GM10266 (cell line): ENCODE measurements around the gene PCBP4.

Source experiments
- DNase-seq: peaks from one replicate; pipeline ENCODE4 v3.0.0; 2012; ENCODE audit errors: extremely low spot score
- CTCF ChIP-seq: IDR thresholded peaks from 2 replicates; pipeline ENCODE4 v1.5.1; 2012; ENCODE audit warnings: mild to moderate bottlenecking, low read depth; ENCODE audit not compliant: control insufficient read depth, insufficient read depth; ENCODE audit errors: missing control alignments

Gene PCBP4

DNA sequence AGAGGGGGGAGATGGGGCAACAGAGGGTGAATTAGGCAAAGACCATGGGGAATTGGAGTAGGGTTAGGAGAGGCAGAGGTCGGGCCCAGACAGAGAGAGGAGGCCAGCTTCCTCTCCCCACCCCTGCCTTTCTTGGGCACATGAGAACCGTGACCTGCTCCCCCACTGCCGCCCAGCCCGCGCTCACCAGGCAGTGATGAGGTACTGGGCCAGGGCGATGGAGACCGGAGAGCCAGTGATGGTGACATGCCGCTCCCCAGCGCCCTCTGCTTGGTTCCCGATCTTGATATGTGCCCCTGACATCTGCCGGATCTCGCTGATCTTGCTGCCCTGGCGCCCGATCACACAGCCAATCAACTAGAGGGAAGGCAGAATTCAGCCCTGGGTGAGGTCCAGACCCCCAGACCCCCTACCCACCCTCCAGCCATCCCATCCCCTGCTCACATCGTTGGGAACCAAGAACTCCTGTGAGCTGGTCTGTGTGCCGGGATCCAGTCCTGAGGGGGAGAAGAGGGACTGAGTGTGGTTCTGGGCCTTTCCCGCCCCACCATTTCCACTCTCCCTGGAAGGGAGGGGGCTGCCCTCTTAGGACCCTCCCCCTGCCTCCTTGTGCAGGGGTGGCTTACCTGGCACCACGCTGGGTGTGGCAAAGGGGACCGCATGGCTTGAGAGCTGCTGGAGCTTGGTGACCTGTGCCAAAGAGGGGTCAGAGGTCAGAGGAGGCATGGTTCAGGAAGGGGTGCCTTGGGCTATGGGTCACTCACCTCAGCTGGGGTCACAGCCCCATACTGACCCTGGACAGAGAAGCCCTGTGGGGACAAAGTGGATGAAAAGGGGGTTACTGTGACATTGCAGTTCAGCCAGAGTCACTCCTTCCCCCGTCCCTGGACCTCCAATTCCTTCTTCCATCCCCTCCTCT lies 8.4 kb downstream of the PCBP4 start:
- DNase-seq = no peak
- no peak for TF ChIP-seq CTCF

- no peak for TF ChIP-seq CTCF
These were observed 9.6 kb downstream of the PCBP4 start for GRCh38 chr3:51957520-51958205.

DNA sequence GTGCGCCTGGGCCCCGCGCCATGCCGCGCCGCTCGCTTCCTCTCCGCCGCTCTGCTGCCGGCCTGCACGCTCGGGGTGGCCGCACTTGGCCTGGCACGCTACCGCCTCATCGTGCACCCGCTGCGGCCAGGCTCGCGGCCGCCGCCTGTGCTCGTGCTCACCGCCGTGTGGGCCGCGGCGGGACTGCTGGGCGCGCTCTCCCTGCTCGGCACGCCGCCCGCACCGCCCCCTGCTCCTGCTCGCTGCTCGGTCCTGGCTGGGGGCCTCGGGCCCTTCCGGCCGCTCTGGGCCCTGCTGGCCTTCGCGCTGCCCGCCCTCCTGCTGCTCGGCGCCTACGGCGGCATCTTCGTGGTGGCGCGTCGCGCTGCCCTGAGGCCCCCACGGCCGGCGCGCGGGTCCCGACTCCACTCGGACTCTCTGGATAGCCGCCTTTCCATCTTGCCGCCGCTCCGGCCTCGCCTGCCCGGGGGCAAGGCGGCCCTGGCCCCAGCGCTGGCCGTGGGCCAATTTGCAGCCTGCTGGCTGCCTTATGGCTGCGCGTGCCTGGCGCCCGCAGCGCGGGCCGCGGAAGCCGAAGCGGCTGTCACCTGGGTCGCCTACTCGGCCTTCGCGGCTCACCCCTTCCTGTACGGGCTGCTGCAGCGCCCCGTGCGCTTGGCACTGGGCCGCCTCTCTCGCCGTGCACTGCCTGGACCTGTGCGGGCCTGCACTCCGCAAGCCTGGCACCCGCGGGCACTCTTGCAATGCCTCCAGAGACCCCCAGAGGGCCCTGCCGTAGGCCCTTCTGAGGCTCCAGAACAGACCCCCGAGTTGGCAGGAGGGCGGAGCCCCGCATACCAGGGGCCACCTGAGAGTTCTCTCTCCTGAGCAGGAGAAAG lies 11.1 kb downstream of the PCBP4 start:
- TF ChIP-seq CTCF = peak; percentile 20
- DNase-seq = peak; percentile 66

More at GRCh38 chr3:51957520-51958205, 9.6 kb downstream of the PCBP4 start:
- no peak for DNase-seq

DNA sequence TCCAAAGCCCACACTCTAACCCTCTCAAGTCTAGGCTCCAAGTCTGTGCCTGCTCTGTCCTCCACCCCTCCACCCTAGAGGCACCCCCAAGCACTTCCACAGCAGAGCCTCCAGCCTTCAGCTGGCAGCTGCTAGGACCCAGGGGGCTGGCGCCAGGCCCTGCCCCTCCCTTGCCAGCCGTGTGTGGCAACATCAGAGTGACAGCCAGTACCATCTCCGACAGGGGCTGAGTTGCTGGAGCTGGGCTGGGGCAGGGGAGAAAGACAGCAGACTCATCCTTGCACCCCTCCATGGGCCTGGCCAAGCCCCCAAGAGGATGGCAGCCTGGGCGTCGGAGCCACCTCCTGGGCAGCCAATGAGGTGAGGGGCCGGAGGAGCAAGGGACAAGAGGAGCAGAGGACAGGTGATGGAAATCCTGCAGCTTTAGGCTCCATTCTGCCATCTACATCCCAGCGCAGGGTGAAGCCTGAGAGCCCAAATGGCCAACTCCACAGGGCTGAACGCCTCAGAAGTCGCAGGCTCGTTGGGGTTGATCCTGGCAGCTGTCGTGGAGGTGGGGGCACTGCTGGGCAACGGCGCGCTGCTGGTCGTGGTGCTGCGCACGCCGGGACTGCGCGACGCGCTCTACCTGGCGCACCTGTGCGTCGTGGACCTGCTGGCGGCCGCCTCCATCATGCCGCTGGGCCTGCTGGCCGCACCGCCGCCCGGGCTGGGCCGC lies 11.9 kb downstream of the PCBP4 start, which contains the start of gene GPR62:
Gene GPR62, plus strand, starts transcription at position 207 of the 718 bp plus-strand sequence. Its CDS starts 272 bp downstream, at position 479.
- TF ChIP-seq CTCF = no peak
- DNase-seq = no peak

GRCh38 chr3:51954713-51955112 lies 12.5 kb downstream of the PCBP4 start:
- no peak for DNase-seq
- no peak for TF ChIP-seq CTCF

- DNase-seq = no peak
- no peak for TF ChIP-seq CTCF
These were observed 13.1 kb downstream of the PCBP4 start for GRCh38 chr3:51954105-51954504.
